Thoracic aorta (tissue), 2 donors: ENCODE data around the gene HOTAIR. TPM values are rescaled to one million over a fixed set of nuclear protein-coding genes. Genes with fewer than 3 reads are reported as not detected.

Experiments used
- ATAC-seq: fragments of 150-250 bp; one replicate; pipeline ENCODE4 v1.8.0; 2017; ENCODE audit warnings: low read depth; ENCODE audit not compliant: insufficient number of reproducible peaks, low FRiP score
- DNase-seq: peaks from one replicate; pipeline ENCODE4 v3.0.0-alpha.2; 2020; ENCODE audit warnings: low spot score
- H3K27ac ChIP-seq, 2 donors: fragments of 200-600 bp; sonication (generic); 1 replicate in 1 of 2; 2 replicates in 1 of 2; pipeline ENCODE4 v1.5.1; 2016; ENCODE audit warnings: mild to moderate bottlenecking in 2 of 2, moderate library complexity in 2 of 2
- H3K27me3 ChIP-seq: fragments of 200-600 bp; sonication (generic); replicated peaks from 2 replicates; pipeline ENCODE4 v1.6.0; 2016; ENCODE audit warnings: mild to moderate bottlenecking; ENCODE audit not compliant: insufficient read depth
- H3K36me3 ChIP-seq: fragments of 200-600 bp; sonication (generic); one replicate; pipeline ENCODE4 v1.5.1; 2016
- H3K4me1 ChIP-seq, 2 donors: fragments of 200-600 bp; sonication (generic); 1 replicate in 1 of 2; 2 replicates in 1 of 2; pipeline versions ENCODE4 v1.5.1 to v1.6.0; 2016; ENCODE audit warnings: low read depth in 2 of 2, mild to moderate bottlenecking in 1 of 2; ENCODE audit not compliant: control insufficient read depth in 1 of 2
- H3K4me3 ChIP-seq: fragments of 200-600 bp; sonication (generic); 2 replicates; pipeline ENCODE4 v1.5.1; 2016; ENCODE audit warnings: mild to moderate bottlenecking
- H3K9me3 ChIP-seq: fragments of 200-600 bp; sonication (generic); 2 replicates; pipeline ENCODE4 v1.5.1; 2016
- CTCF ChIP-seq: fragments of 200-600 bp; sonication (generic); IDR thresholded peaks from one replicate; pipeline ENCODE4 v1.5.1; 2019; ENCODE audit warnings: antibody characterized with exemption
- total RNA-seq, 2 donors: library from RNA; depleted of rRNA; stranded (reverse); fragments of >200 nt; gene quantifications; one replicate each; pipeline versions ENCODE4 v1.1.0 to v1.2.3, GENCODE V29; 2016

The HOTAIR gene
- total RNA-seq, 2 donors from 2014 or later, result not detected

- no peak for TF ChIP-seq CTCF
- Histone ChIP-seq H3K27me3 (peaks cover 51% of the 10 kb centered on the region), H3K27ac (no peak overlapping the region), H3K4me1 (peaks cover 0 to 7% of the 10 kb centered on the region in 2 donors), H3K4me3 (no peak overlapping the region), H3K9me3 (no peaks in the 10 kb centered on the region), H3K36me3 (no peaks in the 10 kb centered on the region)
- DNase-seq (no peak), ATAC-seq (no peak)
Observed at GRCh38 chr12:53948650-53949593, 25.8 kb downstream of the HOTAIR start.

DNA sequence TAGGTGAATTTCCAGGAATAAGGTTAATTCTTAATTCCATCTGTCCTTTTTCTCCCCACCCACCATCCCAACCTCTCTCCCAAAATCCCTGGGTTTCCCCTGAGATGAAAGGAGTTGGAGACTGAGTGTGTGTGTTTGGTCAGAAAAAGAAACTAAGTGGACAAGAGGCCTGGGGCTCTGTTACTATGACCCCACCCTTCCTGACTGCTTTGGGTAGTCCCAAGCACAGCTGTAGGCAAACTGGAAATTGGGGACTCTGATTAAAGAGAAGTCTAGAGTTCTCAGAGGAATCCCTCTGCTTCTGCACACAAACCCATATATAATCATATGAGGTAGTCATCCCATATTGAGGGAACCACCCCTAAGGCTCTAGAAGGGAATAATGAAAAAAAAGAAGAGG, 27.0 kb downstream of the HOTAIR start:
- ATAC-seq (no peak), DNase-seq (no peak)
- Histone ChIP-seq H3K36me3 (no peaks in the 10 kb centered on the region), H3K9me3 (no peaks in the 10 kb centered on the region), H3K4me3 (no peak overlapping the region), H3K4me1 (peaks cover 0 to 7% of the 10 kb centered on the region in 2 donors), H3K27ac (no peak overlapping the region), H3K27me3 (peaks cover 48% of the 10 kb centered on the region)
- TF ChIP-seq CTCF, result no peak

GRCh38 chr12:53944907-53945847, 29.6 kb downstream of the HOTAIR start:
- H3K27ac ChIP-seq, result no peak overlapping the region
- H3K36me3 ChIP-seq, result no peaks in the 10 kb centered on the region
- no peak for ATAC-seq
- H3K4me1 ChIP-seq, result no peaks in the 10 kb centered on the region
- peaks cover 46% of the 10 kb centered on the region for H3K27me3 ChIP-seq
- no peaks in the 10 kb centered on the region for H3K9me3 ChIP-seq
- no peak for DNase-seq
- no peak overlapping the region for H3K4me3 ChIP-seq
- no peak for TF ChIP-seq CTCF

DNA sequence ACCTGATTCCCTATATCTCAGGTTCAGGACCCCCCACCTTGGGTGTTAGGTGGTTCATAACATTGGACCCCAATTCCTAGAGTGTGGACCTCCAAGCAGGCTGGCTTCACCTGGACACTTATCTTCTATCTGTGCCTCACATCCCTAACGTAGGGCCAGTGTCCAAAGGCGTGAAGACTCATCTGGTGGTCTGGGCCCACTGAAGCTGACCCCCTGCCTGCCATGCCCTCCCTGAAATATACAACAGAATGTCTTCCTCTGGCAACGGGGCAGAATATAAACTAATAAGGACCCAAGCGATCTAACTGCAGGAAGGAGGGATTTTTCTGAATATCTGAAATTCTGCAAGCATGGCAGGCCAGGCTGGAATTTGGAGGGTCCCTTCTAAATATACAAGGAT, 30.5 kb downstream of the HOTAIR start:
- ATAC-seq, result no peak
- H3K27ac ChIP-seq, result no peak overlapping the region
- peaks cover 43% of the 10 kb centered on the region for H3K27me3 ChIP-seq
- no peaks in the 10 kb centered on the region for H3K36me3 ChIP-seq
- H3K4me3 ChIP-seq, result no peak overlapping the region
- no peak for TF ChIP-seq CTCF
- DNase-seq, result no peak
- H3K4me1 ChIP-seq, result peaks cover 0 to under 1% of the 10 kb centered on the region in 2 donors
- H3K9me3 ChIP-seq, result no peaks in the 10 kb centered on the region
